ENCODE measurements around the gene PBX4. TPM values are rescaled to one million over a fixed set of nuclear protein-coding genes. Genes with fewer than 3 reads are reported as not detected.

Gene PBX4
- total and polyA plus RNA-seq, 10 of the 15 experiments (the other 5 are each of a cell fraction or from before 2014, with no cell fraction given) = 0.18 to 17.3 (median 4.2) TPM

GRCh38 chr19:19582471-19582870, 36.0 kb downstream of the PBX4 start (continued):
- no peak for TF ChIP-seq TCF3 (IDR thresholded peaks at IDR 0.05; ENCODE audit: borderline replicate concordance, insufficient read depth, low read depth, low read length)
- TF ChIP-seq RELB (IDR thresholded peaks at IDR 0.05; ENCODE audit: low read depth) = no peak
- TF ChIP-seq E2F4 (IDR thresholded peaks at IDR 0.05; ENCODE audit: low read depth, low read length) = no peak

GRCh38 chr19:19581391-19581790, 37.1 kb downstream of the PBX4 start:
- CTCF ChIA-PET = no interaction called here
- POLR2A ChIA-PET = no interaction called here
- SMC1A ChIA-PET (ENCODE audit: uncharacterized antibody, unreplicated experiment) = no interaction called here
- ATAC-seq (no peak), FAIRE-seq (no peak), DNase-seq (ENCODE audit: low read depth, low spot score) (no peak)
- Histone ChIP-seq H3K4me1 (ENCODE audit: control insufficient read depth, insufficient read depth, low read length) (no peaks in the 10 kb centered on the region), H3K4me2 (ENCODE audit: control insufficient read depth, insufficient read depth) (no peak overlapping the region), H4K20me1 (ENCODE audit: control insufficient read depth, insufficient read depth) (no peaks in the 10 kb centered on the region), H3K9ac (ENCODE audit: control insufficient read depth, insufficient read depth, low read length) (no peak overlapping the region), H2AFZ (ENCODE audit: control insufficient read depth, low read depth, low read length) (no peak overlapping the region), H3K27ac (ENCODE audit: control insufficient read depth, insufficient read depth) (no peak overlapping the region), H3K9me3 (replicated peaks; ENCODE audit: control insufficient read depth, insufficient read depth, low read length) (no peaks in the 10 kb centered on the region), H3K36me3 (ENCODE audit: control insufficient read depth in 2 of 2, insufficient read depth in 2 of 2, low read length in 1 of 2) (no peaks in the 10 kb centered on the region; a peak in 1 of 4 replicates), H3K79me2 (ENCODE audit: control insufficient read depth, insufficient read depth, low read length) (no peaks in the 10 kb centered on the region), H3K27me3 (replicated peaks in 1 of 2; ENCODE audit: control insufficient read depth in 2 of 2, insufficient read depth in 2 of 2, low read length in 1 of 2) (no peaks in the 10 kb centered on the region), H3K4me3 (no peak overlapping the region)
- intact Hi-C loops (cut with micrococcal nuclease; ENCODE audit: unreplicated experiment) (no loop called here), in situ Hi-C loops (cut with MboI) (no loop called here)
- no TSS peak for BruUV-seq (replicated peaks)
- RAD21 ChIA-PET (ENCODE audit: unreplicated experiment) = no interaction called here
- WGBS (ENCODE audit: insufficient coverage, insufficient replicate concordance, low lambda C conversion rate, missing lambda C conversion rate) = 97% methylated on average over 13 of the region's 13 CpGs
- no peak for TF ChIP-seq NR2C2 (IDR thresholded peaks at IDR 0.05; ENCODE audit: borderline replicate concordance, control insufficient read depth, insufficient read length, low read depth)
- TF ChIP-seq SMAD1 (IDR thresholded peaks at IDR 0.05; ENCODE audit: low read depth, partially characterized antibody) = no peak
- no peak for TF ChIP-seq JUNB (IDR thresholded peaks at IDR 0.05)
- no peak for TF ChIP-seq HDAC2 (IDR thresholded peaks at IDR 0.05)
- no peak for TF ChIP-seq NR2C1 (IDR thresholded peaks at IDR 0.05)
- TF ChIP-seq ZNF274 (IDR thresholded peaks at IDR 0.05; ENCODE audit: insufficient read depth, insufficient read length) = no peak
- TF ChIP-seq BCL11A (IDR thresholded peaks at IDR 0.05; ENCODE audit: low read depth, low read length) = no peak
- TF ChIP-seq TCF3 (IDR thresholded peaks at IDR 0.05; ENCODE audit: borderline replicate concordance, insufficient read depth, low read depth, low read length) = no peak
- TF ChIP-seq SREBF1 (IDR thresholded peaks at IDR 0.05; ENCODE audit: low read length) = no peak
- TF ChIP-seq ASH2L (IDR thresholded peaks at IDR 0.05; ENCODE audit: borderline replicate concordance, low read depth) = no peak
- no peak for TF ChIP-seq NFIC (IDR thresholded peaks at IDR 0.05; ENCODE audit: low read depth, low read length)
- no peak for TF ChIP-seq BRCA1 (IDR thresholded peaks at IDR 0.05; ENCODE audit: low read depth, low read length)
- no peak for TF ChIP-seq HDAC6 (IDR thresholded peaks at IDR 0.05; ENCODE audit: unreplicated experiment)
- TF ChIP-seq SMC3 (IDR thresholded peaks at IDR 0.05; ENCODE audit: borderline replicate concordance, low read length) = no peak
- TF ChIP-seq CREM (IDR thresholded peaks at IDR 0.05; ENCODE audit: low read depth) = no peak
- TF ChIP-seq NBN (IDR thresholded peaks at IDR 0.05) = no peak
- TF ChIP-seq SMAD5 (IDR thresholded peaks at IDR 0.05; ENCODE audit: low read depth) = no peak
- TF ChIP-seq YBX1 (IDR thresholded peaks at IDR 0.05) = no peak
- no peak for TF ChIP-seq SKIL (IDR thresholded peaks at IDR 0.05; ENCODE audit: low read depth, poor library complexity, severe bottlenecking)
